Skeletal muscle satellite cell (primary cell): ENCODE measurements around the gene IL1RAPL2.

ENCODE experiments used
- H3K27me3 ChIP-seq: 2 replicates; pipeline ENCODE4 v1.7.0; 2013; ENCODE audit warnings: low read length; ENCODE audit not compliant: control insufficient read depth, insufficient read depth
- H3K36me3 ChIP-seq: 2 replicates; pipeline ENCODE4 v1.7.0; 2013; ENCODE audit warnings: mild to moderate bottlenecking, control low read depth, low read length; ENCODE audit not compliant: insufficient read depth
- H3K4me1 ChIP-seq: 2 replicates; pipeline ENCODE4 v1.7.0; 2013; ENCODE audit warnings: low read length; ENCODE audit not compliant: control insufficient read depth, insufficient read depth
- H3K4me2 ChIP-seq: 2 replicates; pipeline ENCODE4 v1.7.0; 2013; ENCODE audit warnings: mild to moderate bottlenecking, low read length
- H3K4me3 ChIP-seq: 2 replicates; pipeline ENCODE4 v1.7.0; 2013; ENCODE audit warnings: low read length
- H3K9ac ChIP-seq: 2 replicates; pipeline ENCODE4 v1.7.0; 2013; ENCODE audit warnings: mild to moderate bottlenecking, low read depth, low read length, moderate library complexity
- H3K9me3 ChIP-seq: replicated peaks from 2 replicates; pipeline ENCODE4 v1.7.0; 2013; ENCODE audit warnings: mild to moderate bottlenecking, control low read depth, low read length

Gene IL1RAPL2

GRCh38 chrX:105323928-105324327 lies 757.9 kb downstream of the IL1RAPL2 start:
- no peak overlapping the region for H3K4me2 ChIP-seq
- H3K27me3 ChIP-seq = peaks cover 11% of the 10 kb centered on the region
- H3K9me3 ChIP-seq = no peaks in the 10 kb centered on the region
- H3K9ac ChIP-seq = no peak overlapping the region
- H3K4me3 ChIP-seq = no peak overlapping the region
- no peaks in the 10 kb centered on the region for H3K36me3 ChIP-seq
- peaks cover 7% of the 10 kb centered on the region for H3K4me1 ChIP-seq

GRCh38 chrX:105328773-105329172 lies 762.8 kb downstream of the IL1RAPL2 start:
- H3K9me3 ChIP-seq = no peaks in the 10 kb centered on the region
- H3K4me3 ChIP-seq = no peak overlapping the region
- H3K9ac ChIP-seq = no peak overlapping the region
- peaks cover 5% of the 10 kb centered on the region for H3K27me3 ChIP-seq
- H3K4me1 ChIP-seq = peaks cover 14% of the 10 kb centered on the region
- H3K4me2 ChIP-seq = no peak overlapping the region
- no peaks in the 10 kb centered on the region for H3K36me3 ChIP-seq

GRCh38 chrX:105331244-105331643 lies 765.2 kb downstream of the IL1RAPL2 start:
- H3K36me3 ChIP-seq = no peaks in the 10 kb centered on the region
- H3K4me1 ChIP-seq = peaks cover 7% of the 10 kb centered on the region
- H3K4me3 ChIP-seq = no peak overlapping the region
- H3K27me3 ChIP-seq = peaks cover 5% of the 10 kb centered on the region
- H3K4me2 ChIP-seq = no peak overlapping the region
- H3K9me3 ChIP-seq = no peaks in the 10 kb centered on the region
- H3K9ac ChIP-seq = no peak overlapping the region

- no peaks in the 10 kb centered on the region for H3K36me3 ChIP-seq
- no peak overlapping the region for H3K9ac ChIP-seq
- H3K9me3 ChIP-seq = no peaks in the 10 kb centered on the region
- no peaks in the 10 kb centered on the region for H3K27me3 ChIP-seq
- H3K4me1 ChIP-seq = no peaks in the 10 kb centered on the region
- H3K4me3 ChIP-seq = no peak overlapping the region
- no peak overlapping the region for H3K4me2 ChIP-seq
Observed at GRCh38 chrX:105347373-105347772, 781.4 kb downstream of the IL1RAPL2 start.

GRCh38 chrX:105349476-105349875 lies 783.5 kb downstream of the IL1RAPL2 start:
- Histone ChIP-seq H3K4me1 (no peaks in the 10 kb centered on the region), H3K9ac (no peak overlapping the region), H3K36me3 (no peaks in the 10 kb centered on the region), H3K9me3 (no peaks in the 10 kb centered on the region), H3K27me3 (no peaks in the 10 kb centered on the region), H3K4me3 (no peak overlapping the region), H3K4me2 (no peak overlapping the region)

GRCh38 chrX:105375816-105376215 lies 809.8 kb downstream of the IL1RAPL2 start:
- Histone ChIP-seq H3K4me2 (no peak overlapping the region), H3K4me3 (no peak overlapping the region), H3K36me3 (no peaks in the 10 kb centered on the region), H3K9ac (no peak overlapping the region), H3K9me3 (no peaks in the 10 kb centered on the region), H3K27me3 (no peaks in the 10 kb centered on the region), H3K4me1 (no peaks in the 10 kb centered on the region)

GRCh38 chrX:105424729-105425128 lies 858.7 kb downstream of the IL1RAPL2 start:
- no peak overlapping the region for H3K4me3 ChIP-seq
- no peaks in the 10 kb centered on the region for H3K4me1 ChIP-seq
- peaks cover 4% of the 10 kb centered on the region for H3K9me3 ChIP-seq
- H3K27me3 ChIP-seq = no peaks in the 10 kb centered on the region
- H3K36me3 ChIP-seq = no peaks in the 10 kb centered on the region
- no peak overlapping the region for H3K9ac ChIP-seq
- H3K4me2 ChIP-seq = no peak overlapping the region

GRCh38 chrX:105451401-105451800 lies 885.4 kb downstream of the IL1RAPL2 start:
- no peaks in the 10 kb centered on the region for H3K27me3 ChIP-seq

GRCh38 chrX:105458846-105459245 lies 892.8 kb downstream of the IL1RAPL2 start:
- H3K9me3 ChIP-seq = no peaks in the 10 kb centered on the region
- no peaks in the 10 kb centered on the region for H3K27me3 ChIP-seq
- peaks cover 32% of the 10 kb centered on the region for H3K4me1 ChIP-seq
- H3K4me2 ChIP-seq = no peak overlapping the region
- no peak overlapping the region for H3K4me3 ChIP-seq
- H3K9ac ChIP-seq = no peak overlapping the region
- H3K36me3 ChIP-seq = no peaks in the 10 kb centered on the region

More at GRCh38 chrX:105451401-105451800, 885.4 kb downstream of the IL1RAPL2 start:
- no peak overlapping the region for H3K4me2 ChIP-seq
- H3K4me1 ChIP-seq = no peaks in the 10 kb centered on the region
- H3K36me3 ChIP-seq = no peaks in the 10 kb centered on the region
- H3K9me3 ChIP-seq = no peaks in the 10 kb centered on the region
- H3K4me3 ChIP-seq = no peak overlapping the region
- H3K9ac ChIP-seq = no peak overlapping the region

- Histone ChIP-seq H3K4me2 (no peak overlapping the region), H3K27me3 (peaks cover 5% of the 10 kb centered on the region), H3K4me3 (no peak overlapping the region), H3K9me3 (no peaks in the 10 kb centered on the region), H3K36me3 (no peaks in the 10 kb centered on the region), H3K9ac (no peak overlapping the region), H3K4me1 (peaks cover 32% of the 10 kb centered on the region)
Observed at GRCh38 chrX:105460376-105460775, 894.4 kb downstream of the IL1RAPL2 start.

GRCh38 chrX:105461016-105461415 lies 895.0 kb downstream of the IL1RAPL2 start:
- Histone ChIP-seq H3K36me3 (no peaks in the 10 kb centered on the region), H3K9ac (no peak overlapping the region), H3K4me2 (no peak overlapping the region), H3K4me3 (no peak overlapping the region), H3K4me1 (peaks cover 32% of the 10 kb centered on the region), H3K9me3 (no peaks in the 10 kb centered on the region), H3K27me3 (peaks cover 5% of the 10 kb centered on the region)

GRCh38 chrX:105462186-105462585 lies 896.2 kb downstream of the IL1RAPL2 start:
- Histone ChIP-seq H3K9me3 (no peaks in the 10 kb centered on the region), H3K27me3 (peaks cover 5% of the 10 kb centered on the region), H3K9ac (no peak overlapping the region), H3K4me1 (peaks cover 32% of the 10 kb centered on the region), H3K36me3 (no peaks in the 10 kb centered on the region), H3K4me2 (no peak overlapping the region), H3K4me3 (no peak overlapping the region)
